ENCODE measurements around the gene GP1BB.
"Not testable (repeated sequence)": the region's sequence is repeated elsewhere in the genome, so short reads cannot be mapped to it uniquely, and the experiment has no call there.

Gene GP1BB

GRCh38 chr22:19694696-19695095, 28.6 kb upstream of the GP1BB start:
- DNase-seq, result no peak
- no peak overlapping the region for H3K4me2 ChIP-seq (ENCODE audit: insufficient read depth, low read length)

GRCh38 chr22:19696504-19697276, 26.6 kb upstream of the GP1BB start:
- Histone ChIP-seq H4K20me1 (ENCODE audit: insufficient read depth, low read length) (no peaks in the 10 kb centered on the region), H3K27me3 (ENCODE audit: insufficient read depth, low read length, poor library complexity) (no peaks in the 10 kb centered on the region), H2AFZ (ENCODE audit: low read depth, low read length) (no peak overlapping the region), H3K36me3 (ENCODE audit: insufficient read depth, low read length) (no peaks in the 10 kb centered on the region), H3K79me2 (ENCODE audit: insufficient read depth, low read length) (no peaks in the 10 kb centered on the region), H3K4me2 (ENCODE audit: insufficient read depth, low read length) (no peak overlapping the region), H3K9me3 (ENCODE audit: insufficient read depth, low read length, severe bottlenecking) (no peaks in the 10 kb centered on the region), H3K4me1 (ENCODE audit: insufficient read depth, low read length) (no peaks in the 10 kb centered on the region), H3K27ac (ENCODE audit: low read length) (no peak overlapping the region), H3K9ac (ENCODE audit: low read depth, low read length) (no peak overlapping the region), H3K4me3 (ENCODE audit: low read depth in 1 of 2, low read length in 2 of 2) (no peak overlapping the region)
- DNase-seq, result no peak
- no peak for TF ChIP-seq EZH2 (IDR thresholded peaks at IDR 0.05; ENCODE audit: borderline replicate concordance, low read depth, low read length, severe bottlenecking)
- TF ChIP-seq CTCF (IDR thresholded peaks at IDR 0.05; ENCODE audit: borderline replicate concordance, extremely low read depth, low read length, poor library complexity, severe bottlenecking), result no peak
- no peak for ATAC-seq (ENCODE audit: insufficient read depth, low read depth)

More at GRCh38 chr22:19694696-19695095, 28.6 kb upstream of the GP1BB start:
- no peak overlapping the region for H3K4me3 ChIP-seq (ENCODE audit: low read depth in 1 of 2, low read length in 2 of 2)
- H4K20me1 ChIP-seq (ENCODE audit: insufficient read depth, low read length), result no peaks in the 10 kb centered on the region
- no peaks in the 10 kb centered on the region for H3K27me3 ChIP-seq (ENCODE audit: insufficient read depth, low read length, poor library complexity)
- ATAC-seq (ENCODE audit: insufficient read depth, low read depth), result no peak
- H3K27ac ChIP-seq (ENCODE audit: low read length), result no peak overlapping the region
- H3K36me3 ChIP-seq (ENCODE audit: insufficient read depth, low read length), result no peaks in the 10 kb centered on the region
- H3K79me2 ChIP-seq (ENCODE audit: insufficient read depth, low read length), result no peaks in the 10 kb centered on the region
- no peak overlapping the region for H3K9ac ChIP-seq (ENCODE audit: low read depth, low read length)
- no peak overlapping the region for H2AFZ ChIP-seq (ENCODE audit: low read depth, low read length)
- TF ChIP-seq CTCF (IDR thresholded peaks at IDR 0.05; ENCODE audit: borderline replicate concordance, extremely low read depth, low read length, poor library complexity, severe bottlenecking) (no peak), EZH2 (IDR thresholded peaks at IDR 0.05; ENCODE audit: borderline replicate concordance, low read depth, low read length, severe bottlenecking) (no peak)
- no peaks in the 10 kb centered on the region for H3K9me3 ChIP-seq (ENCODE audit: insufficient read depth, low read length, severe bottlenecking)
- H3K4me1 ChIP-seq (ENCODE audit: insufficient read depth, low read length), result no peaks in the 10 kb centered on the region

- H3K9ac ChIP-seq (ENCODE audit: low read depth, low read length); ATAC-seq (ENCODE audit: insufficient read depth, low read depth); H3K9me3 ChIP-seq (ENCODE audit: insufficient read depth, low read length, severe bottlenecking); H3K27me3 ChIP-seq (ENCODE audit: insufficient read depth, low read length, poor library complexity); H3K4me2 ChIP-seq (ENCODE audit: insufficient read depth, low read length); H2AFZ ChIP-seq (ENCODE audit: low read depth, low read length); H3K27ac ChIP-seq (ENCODE audit: low read length); H3K79me2 ChIP-seq (ENCODE audit: insufficient read depth, low read length); H4K20me1 ChIP-seq (ENCODE audit: insufficient read depth, low read length); H3K4me3 ChIP-seq (ENCODE audit: low read depth in 1 of 2, low read length in 2 of 2); H3K4me1 ChIP-seq (ENCODE audit: insufficient read depth, low read length); H3K36me3 ChIP-seq (ENCODE audit: insufficient read depth, low read length); DNase-seq: not testable (repeated sequence)
Observed at GRCh38 chr22:19697871-19698270, 25.5 kb upstream of the GP1BB start.

- TF ChIP-seq EZH2 (IDR thresholded peaks at IDR 0.05; ENCODE audit: borderline replicate concordance, low read depth, low read length, severe bottlenecking) (no peak), CTCF (IDR thresholded peaks at IDR 0.05; ENCODE audit: borderline replicate concordance, extremely low read depth, low read length, poor library complexity, severe bottlenecking) (no peak)
- H3K79me2 ChIP-seq (ENCODE audit: insufficient read depth, low read length), result no peaks in the 10 kb centered on the region
- no peaks in the 10 kb centered on the region for H3K9me3 ChIP-seq (ENCODE audit: insufficient read depth, low read length, severe bottlenecking)
- H3K4me3 ChIP-seq (ENCODE audit: low read depth in 1 of 2, low read length in 2 of 2), result no peak overlapping the region
- no peaks in the 10 kb centered on the region for H3K27me3 ChIP-seq (ENCODE audit: insufficient read depth, low read length, poor library complexity)
- H3K36me3 ChIP-seq (ENCODE audit: insufficient read depth, low read length), result no peaks in the 10 kb centered on the region
- H3K4me1 ChIP-seq (ENCODE audit: insufficient read depth, low read length), result no peaks in the 10 kb centered on the region
- no peak overlapping the region for H3K9ac ChIP-seq (ENCODE audit: low read depth, low read length)
- DNase-seq (no peak), ATAC-seq (ENCODE audit: insufficient read depth, low read depth) (no peak)
- no peak overlapping the region for H3K27ac ChIP-seq (ENCODE audit: low read length)
- no peak overlapping the region for H2AFZ ChIP-seq (ENCODE audit: low read depth, low read length)
- no peak overlapping the region for H3K4me2 ChIP-seq (ENCODE audit: insufficient read depth, low read length)
- no peaks in the 10 kb centered on the region for H4K20me1 ChIP-seq (ENCODE audit: insufficient read depth, low read length)
Observed at GRCh38 chr22:19700790-19701419, 22.4 kb upstream of the GP1BB start.

All from DND-41 (cell line).